H7 (cell line): Measurements from ENCODE around the gene GTF2A1. TPM values are rescaled to one million over a fixed set of nuclear protein-coding genes. Genes with fewer than 3 reads are reported as not detected.

Experiments
- DNase-seq: peaks from one replicate; pipeline ENCODE4 v3.0.0; 2012
- H3K27me3 ChIP-seq: 2 replicates; pipeline ENCODE4 v1.6.0; 2011; ENCODE audit warnings: mild to moderate bottlenecking, low read length; ENCODE audit not compliant: control insufficient read depth, insufficient read depth
- H3K36me3 ChIP-seq: replicated peaks from 2 replicates; pipeline ENCODE4 v1.5.1; 2011; ENCODE audit warnings: low read length; ENCODE audit not compliant: control insufficient read depth, insufficient read depth
- H3K4me3 ChIP-seq: 2 replicates; pipeline ENCODE4 v1.5.1; 2011; ENCODE audit warnings: low read depth, mild to moderate bottlenecking, control low read depth, low read length, moderate library complexity; ENCODE audit not compliant: insufficient read depth
- total RNA-seq: library from RNA; depleted of rRNA; stranded (reverse); fragments of >200 nt; shearing (Covaris generic); gene quantifications from 2 replicates; pipeline ENCODE4 v1.2.3, GENCODE V29; 2014

The GTF2A1 gene
- total RNA-seq, 1 experiment from 2014 or later: 25.8 TPM

GRCh38 chr14:81219210-81219758 lies 1.5 kb downstream of the GTF2A1 start:
- H3K27me3 ChIP-seq: no peaks in the 10 kb centered on the region
- DNase-seq: peak; percentile 84
- H3K36me3 ChIP-seq: peaks cover 5% of the 10 kb centered on the region
- peak overlapping the region; percentile 85 for H3K4me3 ChIP-seq

DNA sequence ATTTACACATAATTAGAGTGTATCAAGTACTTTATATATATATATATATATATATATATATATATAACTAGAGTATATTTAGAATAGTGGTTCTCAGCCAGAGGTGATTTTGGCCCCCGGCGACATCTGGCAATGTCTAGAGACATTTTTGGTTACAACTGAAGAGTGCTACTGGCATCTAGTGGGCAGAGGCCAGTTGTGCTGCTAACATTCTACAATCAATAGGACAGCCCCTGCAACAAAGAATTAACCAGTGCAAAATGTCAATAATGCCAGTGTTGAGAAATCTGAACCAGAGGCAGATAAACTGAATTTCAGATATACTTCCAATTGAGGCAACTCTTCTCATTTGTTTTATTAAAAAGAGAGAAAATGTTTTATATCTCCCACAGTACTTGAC lies 8.9 kb downstream of the GTF2A1 start:
- H3K27me3 ChIP-seq: no peaks in the 10 kb centered on the region
- DNase-seq: no peak
- H3K36me3 ChIP-seq: peaks cover 10% of the 10 kb centered on the region
- H3K4me3 ChIP-seq: no peak overlapping the region

GRCh38 chr14:81209167-81209836 lies 11.5 kb downstream of the GTF2A1 start:
- H3K4me3 ChIP-seq: no peak overlapping the region
- no peak for DNase-seq
- peaks cover 5% of the 10 kb centered on the region for H3K36me3 ChIP-seq
- no peaks in the 10 kb centered on the region for H3K27me3 ChIP-seq

GRCh38 chr14:81208489-81208888 lies 12.3 kb downstream of the GTF2A1 start:
- no peak for DNase-seq
- Histone ChIP-seq H3K27me3 (no peaks in the 10 kb centered on the region), H3K4me3 (no peak overlapping the region), H3K36me3 (peaks cover 7% of the 10 kb centered on the region)

GRCh38 chr14:81206115-81206514 lies 14.6 kb downstream of the GTF2A1 start:
- DNase-seq: no peak
- Histone ChIP-seq H3K36me3 (peaks cover 14% of the 10 kb centered on the region), H3K27me3 (no peaks in the 10 kb centered on the region), H3K4me3 (no peak overlapping the region)

DNA sequence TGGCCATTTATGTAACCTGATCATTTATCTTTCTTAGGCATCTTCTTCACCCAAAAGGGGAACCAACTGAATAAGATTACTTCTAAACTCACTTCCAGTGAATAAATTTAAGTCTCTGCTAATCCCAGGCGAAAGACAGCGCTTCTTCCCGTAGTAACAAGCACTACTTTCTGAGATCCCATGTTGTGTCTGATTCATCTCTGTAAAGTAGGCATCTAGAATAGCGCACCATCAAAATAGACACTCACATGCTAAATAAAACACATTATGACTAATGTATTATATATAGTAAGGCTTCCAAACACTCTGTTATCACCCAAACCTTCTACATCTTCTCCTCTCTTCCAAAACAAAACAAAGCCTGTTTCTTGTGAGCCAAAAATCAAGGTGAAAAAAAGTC lies 15.1 kb downstream of the GTF2A1 start:
- no peak for DNase-seq
- H3K27me3 ChIP-seq: no peaks in the 10 kb centered on the region
- H3K4me3 ChIP-seq: no peak overlapping the region
- H3K36me3 ChIP-seq: peaks cover 15% of the 10 kb centered on the region

- peaks cover 20% of the 10 kb centered on the region for H3K36me3 ChIP-seq
- no peak overlapping the region for H3K4me3 ChIP-seq
- no peaks in the 10 kb centered on the region for H3K27me3 ChIP-seq
- no peak for DNase-seq
Measured at GRCh38 chr14:81200054-81200453, 20.7 kb downstream of the GTF2A1 start.

GRCh38 chr14:81199084-81199483 lies 21.7 kb downstream of the GTF2A1 start:
- no peak overlapping the region for H3K4me3 ChIP-seq
- no peak for DNase-seq
- H3K27me3 ChIP-seq: no peaks in the 10 kb centered on the region
- peaks cover 25% of the 10 kb centered on the region for H3K36me3 ChIP-seq

DNA sequence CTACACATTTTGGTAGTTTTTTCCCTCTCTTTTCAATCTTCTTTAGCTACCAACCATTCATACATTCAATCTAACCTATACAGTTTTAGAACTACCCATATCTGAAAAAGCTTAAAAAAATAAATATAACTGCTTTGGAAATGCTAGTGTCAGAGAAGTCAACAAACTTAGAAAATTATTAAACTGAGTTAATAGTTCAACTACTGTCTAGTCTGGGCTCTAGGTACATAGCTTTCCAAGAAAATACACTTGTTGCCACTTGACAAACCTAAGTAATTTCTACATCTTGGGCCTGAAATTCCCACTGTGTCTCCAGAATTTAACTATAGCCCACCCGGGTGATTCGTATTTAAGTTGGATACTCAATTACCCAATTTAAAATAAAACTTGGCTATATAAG lies 22.1 kb downstream of the GTF2A1 start:
- no peak for DNase-seq
- Histone ChIP-seq H3K4me3 (no peak overlapping the region), H3K27me3 (no peaks in the 10 kb centered on the region), H3K36me3 (peaks cover 24% of the 10 kb centered on the region)

DNA sequence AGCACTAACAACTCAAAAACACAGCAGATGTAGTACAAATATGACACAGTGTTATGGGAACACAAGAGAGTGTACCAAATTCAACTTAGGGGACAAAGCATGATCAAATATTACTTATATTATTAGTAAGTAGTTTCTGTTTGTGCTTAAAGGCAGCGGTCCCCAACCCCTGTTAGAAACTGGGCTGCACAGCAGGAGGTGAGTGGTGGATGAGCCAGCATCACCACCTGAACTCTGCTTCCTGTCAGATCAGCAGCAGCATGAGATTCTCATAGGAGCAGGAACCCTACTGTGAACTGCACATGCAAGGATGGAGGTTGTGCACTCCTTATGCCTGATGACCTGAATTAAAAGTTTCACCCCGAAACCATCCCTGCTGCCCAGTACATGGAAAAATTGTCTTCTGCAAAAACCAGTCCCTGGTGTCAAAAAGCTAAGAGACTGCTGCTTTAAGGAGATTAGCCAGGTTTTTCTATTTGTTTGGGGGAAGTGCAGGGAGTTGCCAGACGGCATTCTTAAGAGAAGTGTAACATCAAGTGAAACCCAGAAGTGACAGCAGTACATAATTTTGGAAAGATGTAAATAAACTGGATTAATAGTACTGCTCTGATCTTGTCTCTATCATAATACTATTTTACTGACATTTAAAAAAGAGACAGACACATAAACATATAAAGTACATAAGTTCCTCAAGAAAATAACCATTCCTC lies 26.7 kb downstream of the GTF2A1 start:
- DNase-seq: no peak
- no peak overlapping the region for H3K4me3 ChIP-seq
- H3K36me3 ChIP-seq: peaks cover 22% of the 10 kb centered on the region
- H3K27me3 ChIP-seq: no peaks in the 10 kb centered on the region

- peaks cover 22% of the 10 kb centered on the region for H3K36me3 ChIP-seq
- DNase-seq: no peak
- H3K27me3 ChIP-seq: no peaks in the 10 kb centered on the region
Measured at GRCh38 chr14:81192594-81192993, 28.2 kb downstream of the GTF2A1 start.

DNA sequence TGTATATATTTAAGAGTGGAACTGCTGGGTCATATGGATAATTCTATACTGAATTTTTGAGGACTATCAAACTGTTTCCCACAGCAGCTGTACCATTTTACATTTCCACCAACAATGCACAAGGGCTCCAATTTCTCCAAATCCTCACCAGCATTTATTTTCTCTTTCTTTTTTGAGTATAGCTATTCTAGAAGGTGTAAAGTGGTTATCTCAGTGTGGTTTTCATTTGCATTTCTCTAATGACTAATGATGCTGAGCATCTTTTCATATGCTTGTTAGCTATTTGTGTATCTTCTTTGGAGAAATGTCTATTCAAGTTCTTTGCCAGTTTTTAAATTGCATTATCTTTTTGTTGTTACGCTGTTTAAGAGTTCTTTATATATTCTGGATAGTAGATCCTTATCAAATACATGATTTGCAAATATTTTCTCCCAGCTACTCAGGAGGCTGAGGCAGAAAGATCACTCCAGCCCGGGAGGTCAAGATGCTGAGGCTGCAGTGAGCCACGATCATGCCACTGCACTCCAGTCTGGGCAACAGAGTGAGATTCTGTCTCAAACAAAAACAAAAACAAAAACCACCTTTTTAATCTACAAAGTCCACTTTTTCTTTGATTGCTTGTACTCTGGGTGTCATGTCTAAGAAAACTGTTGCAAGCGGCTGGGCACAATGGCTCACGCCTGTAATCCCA lies 32.8 kb downstream of the GTF2A1 start:
- H3K4me3 ChIP-seq: no peak overlapping the region
- DNase-seq: no peak
- peaks cover 10% of the 10 kb centered on the region for H3K36me3 ChIP-seq
- no peaks in the 10 kb centered on the region for H3K27me3 ChIP-seq

More at GRCh38 chr14:81192594-81192993, 28.2 kb downstream of the GTF2A1 start:
- H3K4me3 ChIP-seq: no peak overlapping the region

DNA sequence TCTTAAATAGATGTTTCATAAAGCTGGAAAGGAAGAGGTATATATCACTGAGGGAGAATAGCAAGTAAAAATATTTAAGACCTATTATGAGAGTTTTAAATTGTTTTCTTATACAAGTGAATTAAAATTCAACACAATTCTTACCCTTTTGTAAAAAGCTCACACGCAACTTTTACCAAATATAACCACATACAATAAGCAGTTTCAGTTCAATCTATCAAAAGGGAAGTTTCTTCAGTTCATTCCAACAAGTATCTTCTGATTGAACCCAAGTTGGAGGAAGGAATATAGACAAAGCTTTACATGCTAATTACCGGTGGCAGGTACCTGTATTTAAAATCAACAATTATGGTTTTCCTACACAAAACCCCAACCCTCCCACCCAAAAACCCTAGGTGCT lies 41.1 kb downstream of the GTF2A1 start:
- no peak for DNase-seq
- no peak overlapping the region for H3K4me3 ChIP-seq
- no peaks in the 10 kb centered on the region for H3K27me3 ChIP-seq
- H3K36me3 ChIP-seq: no peaks in the 10 kb centered on the region; the same call in none of the 2 replicates

- no peaks in the 10 kb centered on the region for H3K27me3 ChIP-seq
- H3K36me3 ChIP-seq: no peaks in the 10 kb centered on the region
- DNase-seq: no peak
- no peak overlapping the region for H3K4me3 ChIP-seq
Measured at GRCh38 chr14:81178063-81178462, 42.7 kb downstream of the GTF2A1 start.

- no peaks in the 10 kb centered on the region for H3K27me3 ChIP-seq
- no peak for DNase-seq
- no peak overlapping the region for H3K4me3 ChIP-seq
- H3K36me3 ChIP-seq: no peaks in the 10 kb centered on the region
Measured at GRCh38 chr14:81177225-81177624, 43.5 kb downstream of the GTF2A1 start.
